ENCODE measurements around the gene TOR1B. TPM values are rescaled to one million over a fixed set of nuclear protein-coding genes. Genes with fewer than 3 reads are reported as not detected.

The TOR1B gene
- total RNA-seq, 1 donor from 2014 or later, result 22.5 TPM

DNA sequence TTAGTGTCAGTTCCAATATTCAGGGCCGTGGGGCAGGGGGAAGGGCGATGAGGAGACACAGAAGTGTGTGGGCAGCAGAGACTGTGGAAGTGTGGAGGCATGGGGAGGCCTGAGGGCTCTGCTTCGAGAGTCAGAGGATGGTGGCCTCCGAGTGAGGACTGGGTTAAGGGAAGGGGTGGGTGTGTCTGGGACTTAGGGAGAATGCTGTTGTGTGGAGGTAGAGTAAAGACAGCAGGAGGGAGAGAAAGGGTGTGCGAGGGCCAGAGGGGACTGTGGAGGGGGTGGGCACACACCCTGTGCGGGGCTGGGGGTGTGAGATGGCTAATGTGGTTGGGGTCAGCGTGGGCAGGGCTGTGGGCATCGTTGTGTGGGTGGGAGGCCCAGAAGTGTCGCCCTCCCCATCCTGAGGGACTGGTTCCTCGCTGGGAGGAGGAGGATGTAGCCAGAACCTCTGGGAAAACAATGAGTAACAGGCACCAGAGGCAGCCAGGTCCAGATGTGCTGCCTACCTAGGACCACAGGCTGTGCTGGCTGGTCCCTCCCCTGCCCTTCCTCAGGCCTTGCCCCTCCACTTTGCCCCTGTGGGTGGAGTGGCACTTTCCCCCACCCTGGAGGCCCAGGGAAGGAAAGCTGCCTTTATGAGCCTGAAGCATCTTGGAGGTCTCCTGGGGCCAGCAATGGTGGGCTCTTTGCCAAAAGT is 36.5 kb downstream of the TOR1B start:
- intact Hi-C loops (cut with micrococcal nuclease), result no loop called here

DNA sequence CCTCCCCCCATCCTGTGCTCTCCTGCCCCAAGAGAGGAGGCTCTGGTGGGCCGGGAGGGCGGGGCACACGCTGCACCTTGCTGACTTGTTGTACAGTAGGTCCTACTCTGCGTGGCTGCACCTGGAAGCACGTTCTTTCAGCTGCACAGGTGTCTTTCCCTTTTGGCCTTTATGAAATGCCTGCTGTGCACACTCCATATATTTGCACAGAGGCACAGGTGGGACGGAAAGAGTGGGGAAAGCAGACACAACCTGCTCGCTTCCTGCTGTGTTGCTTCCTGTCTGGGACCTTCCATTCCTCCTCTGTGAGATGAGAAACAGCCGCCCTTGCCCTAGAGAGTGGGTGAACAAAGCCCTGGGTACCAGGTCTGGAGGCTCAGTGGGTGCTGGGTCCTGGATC is 37.0 kb downstream of the TOR1B start:
- intact Hi-C loops (cut with micrococcal nuclease), result no loop called here

- intact Hi-C loops (cut with micrococcal nuclease), result no loop called here
Measured at GRCh38 chr9:129841071-129841470, 38.1 kb downstream of the TOR1B start.

GRCh38 chr9:129845373-129845772 is 42.4 kb downstream of the TOR1B start:
- intact Hi-C loops (cut with micrococcal nuclease), result no loop called here

DNA sequence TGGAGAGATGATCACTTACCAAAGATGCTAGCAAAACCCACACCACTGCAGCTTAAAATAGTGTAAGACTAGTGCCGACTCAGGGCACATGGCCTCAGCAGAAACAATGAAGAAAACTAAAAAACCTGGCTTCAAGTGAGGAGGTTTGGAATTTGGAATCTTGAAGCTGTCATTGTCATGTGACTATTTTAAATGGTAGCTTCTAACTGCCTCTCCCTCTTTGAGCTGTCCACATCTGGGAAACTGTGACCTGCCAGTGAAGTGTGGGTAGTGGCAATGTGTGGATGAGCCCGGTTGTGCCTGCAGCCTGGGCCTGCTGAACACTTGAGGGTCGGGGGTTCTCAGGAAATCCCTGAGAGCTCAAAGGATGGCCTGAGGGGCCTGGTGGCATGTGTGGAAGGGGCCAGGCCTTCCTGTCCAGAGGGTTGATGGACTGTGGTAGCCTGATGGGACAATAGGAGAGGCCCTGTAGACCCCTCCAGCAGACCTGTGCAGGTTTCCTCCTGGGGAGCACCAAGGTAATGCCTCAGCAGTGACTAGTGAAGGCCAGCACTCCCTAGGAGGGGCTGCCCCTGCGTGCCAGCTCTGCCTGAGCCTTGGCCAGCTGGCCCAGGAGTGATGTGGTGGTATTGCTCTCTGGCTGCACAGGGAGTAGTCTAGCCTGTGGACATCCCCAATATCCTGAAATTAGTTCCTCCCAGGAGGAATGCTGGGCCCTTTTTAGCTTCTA is 45.9 kb downstream of the TOR1B start:
- intact Hi-C loops (cut with micrococcal nuclease), result no loop called here

- intact Hi-C loops (cut with micrococcal nuclease), result no loop called here
Measured at GRCh38 chr9:129849901-129850300, 46.9 kb downstream of the TOR1B start.

DNA sequence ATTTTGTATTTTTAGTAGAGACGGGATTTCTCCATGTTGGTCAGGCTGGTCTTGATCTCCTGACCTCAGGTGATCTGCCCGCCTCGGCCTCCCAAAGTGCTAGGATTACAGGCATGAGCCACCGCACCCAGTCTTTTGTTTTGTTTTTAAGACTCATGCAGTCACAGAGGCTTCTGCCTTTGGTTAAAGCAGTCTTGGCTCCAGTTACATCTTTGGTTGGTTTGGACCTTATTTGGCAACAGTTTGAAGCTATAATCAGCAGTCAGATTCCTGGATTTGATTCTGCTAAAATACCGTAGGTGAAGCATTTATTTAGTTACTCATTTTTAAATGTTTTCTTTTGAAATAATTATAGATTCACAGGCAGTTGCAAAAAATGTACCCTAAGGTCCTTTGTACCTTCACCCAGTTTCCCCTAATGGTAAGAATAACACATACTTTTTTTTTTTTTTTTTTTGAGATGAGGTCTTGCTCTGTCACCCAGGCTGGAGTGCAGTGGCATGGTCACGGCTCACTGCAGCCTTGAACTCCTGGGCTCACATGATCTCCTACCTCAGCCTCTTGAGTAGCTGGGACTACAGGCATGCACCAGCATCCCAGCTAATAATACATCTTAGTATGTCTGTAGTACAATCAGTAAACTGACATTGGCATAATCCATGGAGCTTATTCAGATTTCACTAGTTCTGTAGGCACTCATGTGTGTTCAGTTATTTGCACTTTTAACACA is 48.0 kb downstream of the TOR1B start:
- intact Hi-C loops (cut with micrococcal nuclease), result no loop called here

DNA sequence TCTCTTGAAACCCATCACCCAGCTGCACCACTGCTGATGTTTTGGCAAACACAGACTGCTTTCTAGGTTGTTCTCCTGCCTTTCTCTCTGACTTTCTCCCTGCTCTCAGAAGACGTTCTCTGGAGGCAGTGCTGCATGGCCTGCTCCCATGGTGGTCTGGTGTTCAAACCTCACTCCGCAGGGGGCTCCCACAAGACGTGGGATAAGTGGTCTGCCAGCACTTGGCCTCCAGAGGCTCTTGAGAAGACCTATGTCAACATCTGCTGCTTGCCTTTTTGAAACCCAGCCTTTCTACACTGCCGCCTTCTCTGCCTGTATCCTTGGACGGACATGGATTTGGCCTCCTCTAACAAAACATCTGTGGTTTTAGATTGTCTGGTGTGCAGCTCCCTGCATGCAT is 48.8 kb downstream of the TOR1B start:
- intact Hi-C loops (cut with micrococcal nuclease), result no loop called here

DNA sequence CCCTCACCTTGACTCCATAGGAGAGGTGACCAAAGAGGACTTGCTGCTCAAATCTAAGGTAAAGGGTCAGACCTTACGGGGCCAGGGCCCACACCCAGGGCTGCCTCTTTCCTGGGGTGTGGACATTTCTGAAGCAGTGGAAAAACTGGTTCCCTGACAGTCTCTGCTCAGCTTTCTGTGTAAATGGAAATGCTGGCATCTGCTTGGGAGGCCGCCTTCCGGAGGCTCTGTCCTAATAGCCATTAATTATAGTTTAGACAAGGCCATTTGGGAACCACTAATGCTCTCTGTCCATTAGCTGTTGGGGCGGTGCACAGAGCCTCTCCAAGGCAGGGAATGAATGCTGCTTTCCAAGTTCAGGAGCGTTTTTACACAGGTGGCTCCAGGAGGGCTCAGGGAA is 49.6 kb downstream of the TOR1B start:
- intact Hi-C loops (cut with micrococcal nuclease), result no loop called here

DNA sequence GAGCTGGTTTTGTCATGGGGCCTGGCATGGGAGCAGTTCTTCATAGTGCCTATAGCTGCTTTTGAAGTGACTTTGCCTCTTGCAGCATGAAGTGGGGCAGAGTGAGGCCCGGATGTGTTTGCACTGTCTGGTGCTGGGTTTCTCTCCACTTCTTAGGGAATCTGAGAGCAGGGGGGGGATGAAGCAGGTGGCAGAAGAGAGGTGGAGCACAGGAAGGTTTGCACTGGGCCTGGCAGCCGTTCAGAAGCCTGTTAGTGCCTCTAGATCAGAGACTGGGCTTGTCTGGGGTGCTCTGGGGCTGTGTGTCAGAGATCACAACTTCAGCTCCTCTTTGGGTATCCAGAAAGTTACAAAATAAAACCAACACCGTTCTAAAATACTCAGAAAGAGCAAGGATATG is 50.6 kb downstream of the TOR1B start:
- intact Hi-C loops (cut with micrococcal nuclease), result no loop called here

- intact Hi-C loops (cut with micrococcal nuclease), result no loop called here
Measured at GRCh38 chr9:129854588-129855110, 51.7 kb downstream of the TOR1B start.

- intact Hi-C loops (cut with micrococcal nuclease), result no loop called here
Measured at GRCh38 chr9:129857207-129857606, 54.2 kb downstream of the TOR1B start.

GRCh38 chr9:129858167-129858962 is 55.4 kb downstream of the TOR1B start:
- intact Hi-C loops (cut with micrococcal nuclease), result no loop called here

Other genes with a start within 250 kb of the TOR1B start
- not detected in 2 replicates for gene C9orf50, start 182.1 kb upstream of the TOR1B start, total RNA-seq
- 34.4 and 38.6 TPM in 2 replicates for gene NTMT1, start 177.0 kb upstream of the TOR1B start, total RNA-seq
- gene ASB6, start 161.0 kb upstream of the TOR1B start, total RNA-seq, result 23.7 and 24.9 TPM in 2 replicates
- 0.64 and 0.73 TPM in 2 replicates for gene PRRX2, start 137.5 kb upstream of the TOR1B start, total RNA-seq
- 0.09 TPM in 1 of 2 replicates, not detected in the other for gene PTGES, start 50.1 kb upstream of the TOR1B start, total RNA-seq
- gene TOR1A, start 21.0 kb downstream of the TOR1B start, total RNA-seq, result 54.6 and 55.1 TPM in 2 replicates
- 73.7 and 79.8 TPM in 2 replicates for gene C9orf78, start 32.1 kb downstream of the TOR1B start, total RNA-seq
- gene USP20, start 32.3 kb downstream of the TOR1B start, total RNA-seq, result 75.2 and 78.4 TPM in 2 replicates
- gene FNBP1, start 240.0 kb downstream of the TOR1B start, total RNA-seq, result 198 TPM in 2 replicates